ENCODE data around the gene CNOT2.

DNA sequence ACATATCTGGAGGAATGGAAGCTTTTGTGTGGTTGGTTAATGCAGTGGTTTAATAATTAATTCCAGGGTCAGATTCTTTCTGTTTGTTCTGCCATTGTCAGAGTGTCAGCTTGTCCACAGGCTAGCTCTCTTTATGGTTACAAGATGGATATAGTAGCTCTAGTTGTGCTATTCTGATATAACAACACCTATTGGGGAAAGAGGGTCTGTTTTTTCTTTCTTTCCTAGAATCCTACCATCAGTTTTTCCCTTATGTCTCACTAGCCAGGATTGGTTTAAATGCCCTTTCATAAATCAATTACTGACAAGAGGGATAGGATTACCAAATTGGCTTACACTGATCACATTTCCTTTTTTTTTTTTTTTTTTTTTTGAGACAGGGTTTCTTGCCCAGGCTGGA, 27.8 kb downstream of the CNOT2 start:
- TF ChIP-seq, protein P1, sequence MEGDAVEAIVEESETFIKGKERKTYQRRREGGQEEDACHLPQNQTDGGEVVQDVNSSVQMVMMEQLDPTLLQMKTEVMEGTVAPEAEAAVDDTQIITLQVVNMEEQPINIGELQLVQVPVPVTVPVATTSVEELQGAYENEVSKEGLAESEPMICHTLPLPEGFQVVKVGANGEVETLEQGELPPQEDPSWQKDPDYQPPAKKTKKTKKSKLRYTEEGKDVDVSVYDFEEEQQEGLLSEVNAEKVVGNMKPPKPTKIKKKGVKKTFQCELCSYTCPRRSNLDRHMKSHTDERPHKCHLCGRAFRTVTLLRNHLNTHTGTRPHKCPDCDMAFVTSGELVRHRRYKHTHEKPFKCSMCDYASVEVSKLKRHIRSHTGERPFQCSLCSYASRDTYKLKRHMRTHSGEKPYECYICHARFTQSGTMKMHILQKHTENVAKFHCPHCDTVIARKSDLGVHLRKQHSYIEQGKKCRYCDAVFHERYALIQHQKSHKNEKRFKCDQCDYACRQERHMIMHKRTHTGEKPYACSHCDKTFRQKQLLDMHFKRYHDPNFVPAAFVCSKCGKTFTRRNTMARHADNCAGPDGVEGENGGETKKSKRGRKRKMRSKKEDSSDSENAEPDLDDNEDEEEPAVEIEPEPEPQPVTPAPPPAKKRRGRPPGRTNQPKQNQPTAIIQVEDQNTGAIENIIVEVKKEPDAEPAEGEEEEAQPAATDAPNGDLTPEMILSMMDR (IDR thresholded peaks at IDR 0.05; ENCODE audit: poor library complexity) = no peak
- TF ChIP-seq EZH2 (IDR thresholded peaks at IDR 0.05; ENCODE audit: borderline replicate concordance) = no peak
